ENCODE data around the gene GRID1. TPM values are rescaled to one million over a fixed set of nuclear protein-coding genes. Genes with fewer than 3 reads are reported as not detected.

The GRID1 gene
- total RNA-seq, 1 donor from 2014 or later, result 9.2 TPM

DNA sequence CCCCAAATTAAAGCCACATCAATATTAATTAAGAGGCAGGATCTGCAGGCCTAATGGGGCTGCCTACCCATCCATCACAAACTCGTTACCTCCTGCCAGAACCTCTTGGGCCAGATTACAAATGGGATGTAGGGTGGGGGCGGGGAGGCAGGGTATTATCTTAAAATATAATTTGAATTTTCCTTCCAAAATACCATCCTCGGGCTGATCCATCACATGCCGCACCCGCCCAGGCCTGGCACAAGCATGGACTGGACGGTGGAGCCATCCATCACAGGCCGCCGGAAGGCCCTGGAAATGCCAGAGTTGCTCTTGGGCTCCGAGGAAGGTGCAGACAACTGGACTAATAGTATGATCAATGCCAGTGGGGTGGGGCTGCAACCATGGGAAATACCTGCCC, 212.8 kb downstream of the GRID1 start:
- H3K27me3 Mint-ChIP-seq, result peaks cover 20% of the 10 kb centered on the region
- no peak overlapping the region for H3K27ac Mint-ChIP-seq
- no peak for DNase-seq (ENCODE audit: extremely low spot score, unreplicated experiment)
- no peak overlapping the region for H3K4me3 Mint-ChIP-seq
- no peaks in the 10 kb centered on the region for H3K9me3 Mint-ChIP-seq
- H3K4me1 Mint-ChIP-seq (ENCODE audit: unreplicated experiment), result peaks cover 9% of the 10 kb centered on the region
- TF ChIP-seq, protein P1, sequence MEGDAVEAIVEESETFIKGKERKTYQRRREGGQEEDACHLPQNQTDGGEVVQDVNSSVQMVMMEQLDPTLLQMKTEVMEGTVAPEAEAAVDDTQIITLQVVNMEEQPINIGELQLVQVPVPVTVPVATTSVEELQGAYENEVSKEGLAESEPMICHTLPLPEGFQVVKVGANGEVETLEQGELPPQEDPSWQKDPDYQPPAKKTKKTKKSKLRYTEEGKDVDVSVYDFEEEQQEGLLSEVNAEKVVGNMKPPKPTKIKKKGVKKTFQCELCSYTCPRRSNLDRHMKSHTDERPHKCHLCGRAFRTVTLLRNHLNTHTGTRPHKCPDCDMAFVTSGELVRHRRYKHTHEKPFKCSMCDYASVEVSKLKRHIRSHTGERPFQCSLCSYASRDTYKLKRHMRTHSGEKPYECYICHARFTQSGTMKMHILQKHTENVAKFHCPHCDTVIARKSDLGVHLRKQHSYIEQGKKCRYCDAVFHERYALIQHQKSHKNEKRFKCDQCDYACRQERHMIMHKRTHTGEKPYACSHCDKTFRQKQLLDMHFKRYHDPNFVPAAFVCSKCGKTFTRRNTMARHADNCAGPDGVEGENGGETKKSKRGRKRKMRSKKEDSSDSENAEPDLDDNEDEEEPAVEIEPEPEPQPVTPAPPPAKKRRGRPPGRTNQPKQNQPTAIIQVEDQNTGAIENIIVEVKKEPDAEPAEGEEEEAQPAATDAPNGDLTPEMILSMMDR (conservative IDR thresholded peaks at IDR 0.05), result no peak
- H3K36me3 Mint-ChIP-seq, result no peaks in the 10 kb centered on the region

DNA sequence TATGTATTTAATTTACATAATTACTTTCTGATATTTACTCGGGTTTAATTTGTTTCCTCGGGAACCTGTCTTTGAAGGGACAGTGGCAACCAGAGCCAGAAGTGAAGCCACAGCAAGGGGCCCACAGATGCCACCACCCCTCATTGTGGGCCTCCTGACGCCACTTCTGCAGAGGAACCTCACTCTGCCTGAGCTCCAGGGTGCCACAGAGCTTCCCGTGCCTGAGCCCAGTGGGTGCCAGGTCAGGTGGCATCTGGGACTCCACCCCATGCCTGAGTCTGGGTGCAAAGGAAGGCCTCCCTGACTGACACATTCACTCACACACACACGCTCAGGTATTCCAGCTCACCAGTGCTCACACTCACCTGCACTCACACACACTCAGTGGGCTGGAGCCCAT, 213.7 kb downstream of the GRID1 start:
- no peaks in the 10 kb centered on the region for H3K9me3 Mint-ChIP-seq
- no peaks in the 10 kb centered on the region for H3K36me3 Mint-ChIP-seq
- no peak overlapping the region for H3K27ac Mint-ChIP-seq
- DNase-seq (ENCODE audit: extremely low spot score, unreplicated experiment), result no peak
- TF ChIP-seq, protein P1 (conservative IDR thresholded peaks at IDR 0.05), result no peak
- H3K27me3 Mint-ChIP-seq, result peaks cover 20% of the 10 kb centered on the region
- peaks cover 9% of the 10 kb centered on the region for H3K4me1 Mint-ChIP-seq (ENCODE audit: unreplicated experiment)
- no peak overlapping the region for H3K4me3 Mint-ChIP-seq

DNA sequence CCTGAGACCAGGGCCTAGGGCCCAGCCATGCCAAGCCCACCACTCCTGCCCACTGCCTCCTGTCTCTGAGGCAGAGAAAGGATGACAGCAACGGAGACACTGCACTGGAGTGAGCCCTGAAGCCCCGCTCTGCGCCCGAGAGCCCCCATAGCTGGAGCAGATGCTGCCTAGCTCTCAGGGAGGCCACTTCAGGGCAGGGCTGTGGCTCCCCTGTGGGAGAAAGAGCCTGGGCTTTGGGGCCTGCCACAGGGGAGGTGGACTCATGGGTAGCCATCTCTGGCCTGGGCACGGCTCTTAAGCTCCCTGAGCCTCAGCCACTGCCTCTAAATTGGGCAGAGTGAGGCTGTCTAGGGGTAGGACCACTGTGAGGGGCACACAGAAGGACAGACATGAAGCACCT, 214.2 kb downstream of the GRID1 start:
- DNase-seq (ENCODE audit: extremely low spot score, unreplicated experiment), result no peak
- TF ChIP-seq, protein P1 (conservative IDR thresholded peaks at IDR 0.05), result no peak
- H3K36me3 Mint-ChIP-seq, result no peaks in the 10 kb centered on the region
- H3K27me3 Mint-ChIP-seq, result peaks cover 20% of the 10 kb centered on the region
- no peak overlapping the region for H3K4me3 Mint-ChIP-seq
- no peak overlapping the region for H3K27ac Mint-ChIP-seq
- H3K4me1 Mint-ChIP-seq (ENCODE audit: unreplicated experiment), result peaks cover 9% of the 10 kb centered on the region
- no peaks in the 10 kb centered on the region for H3K9me3 Mint-ChIP-seq

DNA sequence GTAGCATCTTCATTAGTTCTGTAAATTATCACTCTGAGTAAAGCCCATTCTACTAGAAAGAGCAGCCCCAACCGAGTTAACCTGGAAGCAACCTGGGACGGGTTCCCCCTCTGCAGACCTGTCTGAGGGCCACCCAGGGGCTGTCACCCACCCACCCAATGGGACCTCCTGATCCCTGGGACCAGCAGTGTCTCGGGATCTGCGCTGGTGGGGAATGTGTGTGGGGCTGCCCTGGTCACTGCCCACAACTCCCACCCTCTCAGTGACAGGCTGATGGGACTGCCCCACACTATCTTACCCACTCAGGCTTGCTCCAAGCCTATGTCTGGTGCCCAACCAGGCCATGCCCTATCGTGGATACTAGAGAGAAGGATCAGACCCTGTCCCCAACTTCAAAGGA, 215.0 kb downstream of the GRID1 start:
- Mint-ChIP-seq H3K36me3 (no peaks in the 10 kb centered on the region), H3K4me1 (ENCODE audit: unreplicated experiment) (peaks cover 9% of the 10 kb centered on the region), H3K9me3 (no peaks in the 10 kb centered on the region), H3K4me3 (no peak overlapping the region), H3K27ac (no peak overlapping the region), H3K27me3 (peaks cover 18% of the 10 kb centered on the region)
- TF ChIP-seq, protein P1 (conservative IDR thresholded peaks at IDR 0.05), result no peak
- DNase-seq (ENCODE audit: extremely low spot score, unreplicated experiment), result no peak

DNA sequence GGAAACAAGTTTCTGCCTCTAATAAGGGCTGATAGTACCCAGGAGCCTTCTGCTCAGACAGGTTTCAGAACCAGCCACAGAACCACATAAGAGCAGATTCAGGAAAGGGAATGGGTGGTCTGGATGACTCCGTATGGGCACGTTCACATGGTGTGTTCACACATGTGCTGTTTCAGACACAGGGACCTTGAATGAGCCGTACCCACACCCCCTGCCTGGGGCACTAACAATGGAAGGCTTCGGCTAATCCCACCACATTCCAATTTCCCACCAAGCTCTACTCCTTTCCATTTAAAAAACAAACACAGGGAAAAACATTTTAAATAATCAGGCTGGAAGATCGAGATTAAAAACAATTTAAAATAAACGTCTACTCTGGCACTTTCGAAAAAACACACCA, 217.3 kb downstream of the GRID1 start:
- TF ChIP-seq, protein P1 (conservative IDR thresholded peaks at IDR 0.05), result no peak
- Mint-ChIP-seq H3K27me3 (peaks cover 21% of the 10 kb centered on the region), H3K27ac (no peak overlapping the region), H3K4me1 (ENCODE audit: unreplicated experiment) (peaks cover 4% of the 10 kb centered on the region), H3K4me3 (no peak overlapping the region), H3K36me3 (no peaks in the 10 kb centered on the region), H3K9me3 (no peaks in the 10 kb centered on the region)
- DNase-seq (ENCODE audit: extremely low spot score, unreplicated experiment), result no peak

DNA sequence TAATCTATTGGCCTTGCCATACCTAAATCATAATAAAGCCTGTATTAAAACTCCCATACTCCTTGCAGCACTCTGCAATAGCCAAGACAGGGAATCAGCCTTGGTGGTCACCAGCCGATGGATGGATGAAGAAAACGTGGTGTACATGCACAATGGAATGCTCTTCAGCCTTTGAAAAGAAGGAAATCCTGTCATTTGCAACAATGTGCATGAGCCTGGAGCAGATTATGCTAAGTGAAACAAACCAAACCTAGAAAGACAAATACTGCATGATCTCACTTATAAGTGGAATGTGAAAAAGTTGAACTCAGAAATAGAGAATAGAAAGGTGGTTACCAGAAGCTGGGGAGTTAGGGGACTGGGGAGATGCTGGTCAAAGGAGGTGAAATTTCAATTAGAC, 218.5 kb downstream of the GRID1 start:
- TF ChIP-seq, protein P1 (conservative IDR thresholded peaks at IDR 0.05), result no peak
- Mint-ChIP-seq H3K36me3 (no peaks in the 10 kb centered on the region), H3K27ac (no peak overlapping the region), H3K4me3 (no peak overlapping the region), H3K4me1 (ENCODE audit: unreplicated experiment) (peaks cover 4% of the 10 kb centered on the region), H3K27me3 (peaks cover 21% of the 10 kb centered on the region), H3K9me3 (no peaks in the 10 kb centered on the region)
- DNase-seq (ENCODE audit: extremely low spot score, unreplicated experiment), result no peak

All from type B pancreatic cell (in vitro differentiated cells).